Aorta (tissue), 5 donors: ENCODE data around the gene TRIM5. TPM values are rescaled to one million over a fixed set of nuclear protein-coding genes. Genes with fewer than 3 reads are reported as not detected.
"Not testable (repeated sequence)": the region's sequence is repeated elsewhere in the genome, so short reads cannot be mapped to it uniquely, and the experiment has no call there.

ENCODE experiments used
- ATAC-seq: fragments of 200-7000 bp; cut with Tn5 transposase; one replicate; pipeline ENCODE4 v1.9.1; 2022; ENCODE audit warnings: moderate library complexity; ENCODE audit not compliant: low FRiP score
- DNase-seq, 2 donors: peaks; one replicate each; pipeline ENCODE4 v3.0.0-alpha.2; 2020
- H3K27ac ChIP-seq, 2 donors: one replicate each; pipeline ENCODE4 v1.5.1; 2013; ENCODE audit warnings: low read length in 2 of 2, mild to moderate bottlenecking in 2 of 2, moderate library complexity in 2 of 2, control low read depth in 1 of 2, inconsistent platforms in 1 of 2, low read depth in 1 of 2
- H3K27me3 ChIP-seq, 2 donors: one replicate each; pipeline ENCODE4 v1.6.1; 2013; ENCODE audit warnings: control low read depth in 1 of 2, low read length in 1 of 2, mild to moderate bottlenecking in 1 of 2, moderate library complexity in 1 of 2; ENCODE audit not compliant: insufficient read depth in 2 of 2, control insufficient read depth in 1 of 2
- H3K36me3 ChIP-seq, 2 donors: one replicate each; pipeline ENCODE4 v1.6.1; 2013; ENCODE audit warnings: control low read depth in 1 of 2, low read length in 1 of 2, mild to moderate bottlenecking in 1 of 2; ENCODE audit not compliant: insufficient read depth in 2 of 2, control insufficient read depth in 1 of 2
- H3K4me1 ChIP-seq, 2 donors: one replicate each; pipeline ENCODE4 v1.6.1; 2013; ENCODE audit warnings: low read length in 2 of 2, control low read depth in 1 of 2, mild to moderate bottlenecking in 1 of 2, moderate library complexity in 1 of 2; ENCODE audit not compliant: insufficient read depth in 2 of 2, control insufficient read depth in 1 of 2
- H3K4me3 ChIP-seq, 2 donors: one replicate each; pipeline ENCODE4 v1.5.1; 2013; ENCODE audit warnings: low read length in 2 of 2, control low read depth in 1 of 2, mild to moderate bottlenecking in 1 of 2
- H3K9me3 ChIP-seq: one replicate; pipeline ENCODE4 v1.6.1; 2013; ENCODE audit warnings: mild to moderate bottlenecking, low read length; ENCODE audit not compliant: control insufficient read depth
- WGBS, 2 donors: extraction: QIAGEN DNeasy Blood & Tissue Kit; methylation state at CpG; one replicate each; pipeline ENCODE4 v1.1.7; 2013; 5-methylcytosine and 5-hydroxymethylcytosine counted together
- intact Hi-C, 2 donors: fragments of 100-400 bp; cut with DNase I; formaldehyde crosslinking; loops; one replicate each; pipeline versions ENCODE4 v1.14.2 to v1.15.0; 2022
- polyA plus RNA-seq, 2 donors: library from polyadenylated mRNA; stranded (reverse); fragments of 200-250 nt; gene quantifications; one replicate each; pipeline ENCODE4 v1.2.3, GENCODE V29; 2013
- total RNA-seq, 2 donors: library from RNA; stranded (reverse); fragmentation: NEBNext Ultra II Directional; extraction: Animal tissue kit (Norgen Biotek cat#: 25700); gene quantifications; one replicate each; pipeline ENCODE4 v1.2.1, GENCODE V29; 2021
- donor health status: healthy with polysubstance abuse.
- donor health status: Bipolar disorder and iron deficiency.
- donor health status: DM: no; HTN: no; CAD: no.
- donor health status: DM: no; HTN: no; CAD: no.
- donor health status: DM: yes; HTN: yes; CAD: no.

The TRIM5 gene
- total and polyA plus RNA-seq, 4 donors: 16.0 to 42.0 (median 29.9) TPM

GRCh38 chr11:5683620-5684019, 1.3 kb downstream of the TRIM5 start:
- H3K27me3 ChIP-seq, H3K27ac ChIP-seq, H3K36me3 ChIP-seq, DNase-seq, ATAC-seq, H3K4me1 ChIP-seq, H3K4me3 ChIP-seq, H3K9me3 ChIP-seq: not testable (repeated sequence)
- WGBS, 2 donors: 44 to 53% methylated on average over 7 of the region's 7 CpGs
- intact Hi-C loops: loop anchor here (2.0 to 10.0 kb wide), 2 partner anchors 59 to 83 kb away; partner anchors contain the start of gene TRIM34 (in 1 of the 2)

GRCh38 chr11:5682890-5683441, 1.9 kb downstream of the TRIM5 start:
- DNase-seq, H3K9me3 ChIP-seq, H3K27ac ChIP-seq, H3K27me3 ChIP-seq, ATAC-seq, H3K36me3 ChIP-seq, H3K4me3 ChIP-seq, H3K4me1 ChIP-seq: not testable (repeated sequence)
- WGBS, 2 donors: 83 to 87% methylated on average over 20 to 33 of the region's 33 CpGs
- intact Hi-C loops: loop anchor here in 1 of 2 donors (10.0 kb wide), 1 partner anchor 58 kb away; the partner anchor contains the start of gene TRIM34

GRCh38 chr11:5679811-5680210, 5.1 kb downstream of the TRIM5 start:
- 92 to 93% methylated on average over 7 of the region's 7 CpGs for WGBS, 2 donors
- no peak for DNase-seq
- Histone ChIP-seq H3K4me1 (no peaks in the 10 kb centered on the region), H3K27me3 (no peaks in the 10 kb centered on the region), H3K36me3 (peaks cover 6 to 10% of the 10 kb centered on the region in 2 donors), H3K4me3 (no peak overlapping the region), H3K27ac (no peak overlapping the region), H3K9me3 (no peaks in the 10 kb centered on the region)
- ATAC-seq: no peak
- intact Hi-C loops: loop anchor here in 1 of 2 donors (10.0 kb wide), 1 partner anchor 55 kb away; the partner anchor contains the start of gene TRIM34

- Histone ChIP-seq H3K27ac (no peak overlapping the region), H3K4me3 (no peak overlapping the region), H3K4me1 (no peaks in the 10 kb centered on the region), H3K27me3 (no peaks in the 10 kb centered on the region), H3K36me3 (peaks cover 6 to 12% of the 10 kb centered on the region in 2 donors), H3K9me3 (no peaks in the 10 kb centered on the region)
- DNase-seq (no peak), ATAC-seq (no peak)
- 95% methylated on average over 4 of the region's 4 CpGs for WGBS, 2 donors
- intact Hi-C loops: no loop called here
These were observed 10.5 kb downstream of the TRIM5 start for GRCh38 chr11:5674391-5674790.

- H3K9me3 ChIP-seq: no peaks in the 10 kb centered on the region
- DNase-seq (no peak), ATAC-seq (no peak)
- H3K27ac ChIP-seq: no peak overlapping the region
- H3K4me1 ChIP-seq: no peaks in the 10 kb centered on the region
- no peak overlapping the region for H3K4me3 ChIP-seq
- H3K36me3 ChIP-seq: peaks cover 0 to 5% of the 10 kb centered on the region in 2 donors
- intact Hi-C loops: no loop called here
- H3K27me3 ChIP-seq: no peaks in the 10 kb centered on the region
These were observed 13.0 kb downstream of the TRIM5 start for GRCh38 chr11:5671831-5672230.

GRCh38 chr11:5666402-5666793, 18.5 kb downstream of the TRIM5 start:
- DNase-seq (no peak), ATAC-seq (no peak)
- 77 to 81% methylated on average over 6 of the region's 6 CpGs for WGBS, 2 donors
- H3K4me1 ChIP-seq: no peaks in the 10 kb centered on the region
- H3K4me3 ChIP-seq: no peak overlapping the region
- H3K9me3 ChIP-seq: no peaks in the 10 kb centered on the region
- intact Hi-C loops: no loop called here
- H3K36me3 ChIP-seq: peaks cover 0 to 11% of the 10 kb centered on the region in 2 donors
- H3K27ac ChIP-seq: no peak overlapping the region
- H3K27me3 ChIP-seq: no peaks in the 10 kb centered on the region

- Histone ChIP-seq H3K4me3 (no peak overlapping the region), H3K4me1 (no peaks in the 10 kb centered on the region), H3K36me3 (peaks cover 0 to 11% of the 10 kb centered on the region in 2 donors), H3K27me3 (no peaks in the 10 kb centered on the region), H3K9me3 (no peaks in the 10 kb centered on the region), H3K27ac (no peak overlapping the region)
- ATAC-seq (no peak), DNase-seq (no peak)
- WGBS, 2 donors: 79 to 81% methylated on average over 5 of the region's 5 CpGs
- intact Hi-C loops: no loop called here
These were observed 19.0 kb downstream of the TRIM5 start for GRCh38 chr11:5665746-5666401.

- no peaks in the 10 kb centered on the region for H3K4me1 ChIP-seq
- no peak for ATAC-seq
- H3K9me3 ChIP-seq: no peaks in the 10 kb centered on the region
- H3K27ac ChIP-seq: no peak overlapping the region
- no peak overlapping the region for H3K4me3 ChIP-seq
- intact Hi-C loops: no loop called here
- no peaks in the 10 kb centered on the region for H3K27me3 ChIP-seq
- 84 to 89% methylated on average over 4 of the region's 4 CpGs for WGBS, 2 donors
- H3K36me3 ChIP-seq: peaks cover 0 to 11% of the 10 kb centered on the region in 2 donors
- DNase-seq: no peak
These were observed 19.8 kb downstream of the TRIM5 start for GRCh38 chr11:5665051-5665570.

GRCh38 chr11:5663511-5663910, 21.4 kb downstream of the TRIM5 start:
- Histone ChIP-seq H3K27me3 (no peaks in the 10 kb centered on the region), H3K36me3 (peaks cover 0 to 8% of the 10 kb centered on the region in 2 donors), H3K27ac (no peak overlapping the region), H3K9me3 (no peaks in the 10 kb centered on the region), H3K4me1 (no peaks in the 10 kb centered on the region), H3K4me3 (no peak overlapping the region)
- ATAC-seq (no peak), DNase-seq (no peak)
- WGBS, 2 donors: 93 to 95% methylated on average over 2 of the region's 2 CpGs
- intact Hi-C loops: no loop called here
